Gastroesophageal sphincter (tissue), 3 donors: ENCODE data around the gene LINC00237.

Experiments used
- CTCF ChIP-seq, 4 experiments: fragments of 200-600 bp in 2 of 4; fragments of 450-650 bp in 2 of 4; sonication (generic) in 1 of 4; IDR thresholded peaks; one replicate each; pipeline ENCODE4 v1.5.1; 2017 to 2019; ENCODE audit warnings: antibody characterized with exemption in 4 of 4, mild to moderate bottlenecking in 2 of 4, moderate library complexity in 2 of 4
- EP300 ChIP-seq: sonication (generic); formaldehyde crosslinking; IDR thresholded peaks from one replicate; pipeline ENCODE4 v1.6.1; 2017; ENCODE audit warnings: antibody characterized with exemption, mild to moderate bottlenecking
- POLR2A ChIP-seq, 2 donors: fragments of 450-650 bp; IDR thresholded peaks; one replicate each; pipeline ENCODE4 v1.6.1; 2017; ENCODE audit warnings: antibody characterized with exemption in 2 of 2, mild to moderate bottlenecking in 2 of 2, moderate library complexity in 1 of 2
- POLR2AphosphoS5 ChIP-seq: sonication (generic); formaldehyde crosslinking; IDR thresholded peaks from one replicate; pipeline ENCODE4 v1.6.1; 2017; ENCODE audit warnings: antibody characterized with exemption

- no peak for TF ChIP-seq CTCF (IDR thresholded peaks at IDR 0.05)
- no peak for TF ChIP-seq POLR2A (IDR thresholded peaks at IDR 0.05)
- TF ChIP-seq POLR2AphosphoS5 = no peak
- no peak for TF ChIP-seq EP300
Measured at GRCh38 chr20:21101453-21101931, 4.7 kb downstream of the LINC00237 start.
